Measurements from ENCODE around the gene UQCR10. TPM values are rescaled to one million over a fixed set of nuclear protein-coding genes. Genes with fewer than 3 reads are reported as not detected.
"Not testable (repeated sequence)": the region's sequence is repeated elsewhere in the genome, so short reads cannot be mapped to it uniquely, and the experiment has no call there.

Gene UQCR10
- total and polyA plus RNA-seq, 2 of the 4 experiments (the other 2 are of a cell fraction) = 103 to 260 TPM

- TF ChIP-seq BHLHE40 (IDR thresholded peaks at IDR 0.05; ENCODE audit: low read depth, low read length) = no peak
These were observed 13.1 kb upstream of the UQCR10 start (continued) for GRCh38 chr22:29753808-29754657.

GRCh38 chr22:29754658-29755395 lies 12.3 kb upstream of the UQCR10 start:
- H2BK120ac ChIP-seq (ENCODE audit: low read depth, low read length); H2AFZ ChIP-seq (replicated peaks; ENCODE audit: low read length, poor library complexity); H3K27me3 ChIP-seq (ENCODE audit: control insufficient read depth, insufficient read depth, low read length); H3K14ac ChIP-seq (replicated peaks; ENCODE audit: low read depth, low read length); H3K9me3 ChIP-seq (ENCODE audit: control insufficient read depth, insufficient read depth, low read length); H3K23ac ChIP-seq (ENCODE audit: low read depth, low read length); H2BK20ac ChIP-seq (ENCODE audit: low read depth, low read length); in situ Hi-C loops (cut with MboI; ENCODE audit: low sequenced_read_pairs); H4K8ac ChIP-seq (ENCODE audit: low read depth in 2 of 2, low read length in 2 of 2); H4K91ac ChIP-seq (ENCODE audit: insufficient read depth, low read depth, low read length); H3K4me2 ChIP-seq (ENCODE audit: low read depth, low read length); H4K20me1 ChIP-seq (ENCODE audit: insufficient read depth, low read length); H3K27ac ChIP-seq (ENCODE audit: insufficient read depth, low read length); H3K4me3 ChIP-seq (ENCODE audit: insufficient read depth, low read depth, low read length); H4K5ac ChIP-seq (ENCODE audit: low read depth, low read length); DNase-seq; H2BK15ac ChIP-seq (ENCODE audit: low read depth, low read length); H2BK5ac ChIP-seq (ENCODE audit: low read depth, low read length, poor library complexity, severe bottlenecking); H2AK5ac ChIP-seq (ENCODE audit: low read depth, low read length); BruUV-seq (replicated peaks); ATAC-seq (ENCODE audit: low read depth); dilution Hi-C loops (cut with HindIII; ENCODE audit: low sequenced_read_pairs, unreplicated experiment); H3K4me1 ChIP-seq (ENCODE audit: control insufficient read depth, insufficient read depth, low read length); H3K18ac ChIP-seq (ENCODE audit: low read depth, low read length); CTCF ChIA-PET; H2AK9ac ChIP-seq (replicated peaks; ENCODE audit: low read depth, low read length, poor library complexity); H3K56ac ChIP-seq (ENCODE audit: extremely low read depth, insufficient read depth, low read length); H3K36me3 ChIP-seq (ENCODE audit: control insufficient read depth, insufficient read depth, low read length); intact Hi-C loops (cut with micrococcal nuclease); POLR2A ChIA-PET (ENCODE audit: unreplicated experiment); H3K4ac ChIP-seq (ENCODE audit: low read depth, low read length); H3K9ac ChIP-seq (ENCODE audit: low read depth, low read length): not testable (repeated sequence)
- Histone ChIP-seq H3K79me1 (ENCODE audit: low read depth in 1 of 2, low read length in 2 of 2) (peaks cover 13 to 22% of the 10 kb centered on the region in 2 experiments; a peak in 3 of 4 replicates), H3K9me1 (ENCODE audit: insufficient read depth, low read length) (peaks cover 10% of the 10 kb centered on the region; the same call in 1 of the 2 replicates)
- WGBS, 2 experiments (ENCODE audit: extremely low coverage in 2 of 2, insufficient read length in 1 of 2) = 83% methylated on average over 1 of the region's 11 CpGs; no CpG with 5 or more reads in 1 of the 2 experiments
